GM10266 (cell line): ENCODE data around the gene UQCR10.

Experiments used
- DNase-seq: peaks from one replicate; pipeline ENCODE4 v3.0.0; 2012; ENCODE audit errors: extremely low spot score
- TF ChIP-seq, protein P1 (sequence below): IDR thresholded peaks from 2 replicates; pipeline ENCODE4 v1.5.1; 2012; ENCODE audit warnings: mild to moderate bottlenecking, low read depth; ENCODE audit not compliant: control insufficient read depth, insufficient read depth; ENCODE audit errors: missing control alignments

UQCR10 gene

DNA sequence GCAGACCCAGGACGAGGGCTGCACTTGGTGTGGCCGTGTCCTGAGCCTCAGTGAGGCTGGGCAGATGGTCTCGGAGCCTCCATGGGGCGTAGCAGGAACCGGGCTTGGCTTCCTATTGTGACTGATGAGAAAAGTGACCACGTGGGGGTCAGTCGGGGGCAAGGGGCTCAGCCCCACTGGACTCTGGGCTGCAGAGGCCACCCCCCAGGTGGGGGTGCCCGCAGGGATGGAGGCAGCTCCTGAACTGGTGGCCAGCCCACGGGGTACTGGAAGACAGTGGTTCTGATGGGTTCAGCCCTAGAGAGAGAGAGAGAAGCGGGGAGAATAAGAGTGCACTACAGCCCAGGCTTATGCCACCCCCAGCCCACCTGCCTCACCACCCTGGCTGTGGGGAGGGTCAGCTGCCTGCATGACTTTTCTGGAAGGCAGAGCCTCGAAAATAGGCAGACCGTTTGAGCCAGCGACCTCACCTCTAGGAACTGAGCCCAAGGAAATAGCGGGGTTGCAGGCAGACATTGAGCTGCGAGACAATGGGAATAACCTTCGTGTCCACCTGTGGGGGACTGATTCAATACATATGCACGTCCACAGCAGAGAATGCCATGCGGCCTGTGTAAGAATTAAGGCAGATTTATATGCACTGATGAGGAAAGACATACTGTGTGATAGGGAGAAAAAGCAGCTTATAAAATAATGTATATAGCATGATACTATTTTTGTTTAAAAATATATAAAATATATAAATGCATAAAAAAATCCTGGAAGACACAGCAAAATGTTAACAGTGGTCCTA lies 35.9 kb upstream of the UQCR10 start:
- no peak for DNase-seq
- TF ChIP-seq, protein P1, sequence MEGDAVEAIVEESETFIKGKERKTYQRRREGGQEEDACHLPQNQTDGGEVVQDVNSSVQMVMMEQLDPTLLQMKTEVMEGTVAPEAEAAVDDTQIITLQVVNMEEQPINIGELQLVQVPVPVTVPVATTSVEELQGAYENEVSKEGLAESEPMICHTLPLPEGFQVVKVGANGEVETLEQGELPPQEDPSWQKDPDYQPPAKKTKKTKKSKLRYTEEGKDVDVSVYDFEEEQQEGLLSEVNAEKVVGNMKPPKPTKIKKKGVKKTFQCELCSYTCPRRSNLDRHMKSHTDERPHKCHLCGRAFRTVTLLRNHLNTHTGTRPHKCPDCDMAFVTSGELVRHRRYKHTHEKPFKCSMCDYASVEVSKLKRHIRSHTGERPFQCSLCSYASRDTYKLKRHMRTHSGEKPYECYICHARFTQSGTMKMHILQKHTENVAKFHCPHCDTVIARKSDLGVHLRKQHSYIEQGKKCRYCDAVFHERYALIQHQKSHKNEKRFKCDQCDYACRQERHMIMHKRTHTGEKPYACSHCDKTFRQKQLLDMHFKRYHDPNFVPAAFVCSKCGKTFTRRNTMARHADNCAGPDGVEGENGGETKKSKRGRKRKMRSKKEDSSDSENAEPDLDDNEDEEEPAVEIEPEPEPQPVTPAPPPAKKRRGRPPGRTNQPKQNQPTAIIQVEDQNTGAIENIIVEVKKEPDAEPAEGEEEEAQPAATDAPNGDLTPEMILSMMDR = no peak

DNA sequence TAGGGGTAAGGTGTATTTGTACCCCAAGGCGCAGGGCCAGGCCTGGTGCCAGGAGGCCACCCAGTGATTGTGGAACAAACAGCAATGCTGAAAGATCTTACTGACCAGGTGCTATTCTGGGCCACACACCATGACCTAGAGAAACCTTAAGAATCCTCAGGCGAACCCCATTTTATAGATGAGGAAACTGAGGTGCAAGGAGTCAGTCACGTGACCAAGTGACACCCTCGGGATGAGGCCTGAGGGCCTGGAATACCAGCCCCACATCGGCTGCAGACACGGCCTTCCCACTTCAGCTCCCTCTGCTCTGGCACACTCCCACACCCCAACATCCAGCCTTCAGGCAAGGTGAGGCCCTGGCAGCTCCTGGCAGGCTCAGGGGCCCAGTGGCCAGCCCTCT lies 34.3 kb upstream of the UQCR10 start:
- no peak for DNase-seq
- TF ChIP-seq, protein P1 = no peak

DNA sequence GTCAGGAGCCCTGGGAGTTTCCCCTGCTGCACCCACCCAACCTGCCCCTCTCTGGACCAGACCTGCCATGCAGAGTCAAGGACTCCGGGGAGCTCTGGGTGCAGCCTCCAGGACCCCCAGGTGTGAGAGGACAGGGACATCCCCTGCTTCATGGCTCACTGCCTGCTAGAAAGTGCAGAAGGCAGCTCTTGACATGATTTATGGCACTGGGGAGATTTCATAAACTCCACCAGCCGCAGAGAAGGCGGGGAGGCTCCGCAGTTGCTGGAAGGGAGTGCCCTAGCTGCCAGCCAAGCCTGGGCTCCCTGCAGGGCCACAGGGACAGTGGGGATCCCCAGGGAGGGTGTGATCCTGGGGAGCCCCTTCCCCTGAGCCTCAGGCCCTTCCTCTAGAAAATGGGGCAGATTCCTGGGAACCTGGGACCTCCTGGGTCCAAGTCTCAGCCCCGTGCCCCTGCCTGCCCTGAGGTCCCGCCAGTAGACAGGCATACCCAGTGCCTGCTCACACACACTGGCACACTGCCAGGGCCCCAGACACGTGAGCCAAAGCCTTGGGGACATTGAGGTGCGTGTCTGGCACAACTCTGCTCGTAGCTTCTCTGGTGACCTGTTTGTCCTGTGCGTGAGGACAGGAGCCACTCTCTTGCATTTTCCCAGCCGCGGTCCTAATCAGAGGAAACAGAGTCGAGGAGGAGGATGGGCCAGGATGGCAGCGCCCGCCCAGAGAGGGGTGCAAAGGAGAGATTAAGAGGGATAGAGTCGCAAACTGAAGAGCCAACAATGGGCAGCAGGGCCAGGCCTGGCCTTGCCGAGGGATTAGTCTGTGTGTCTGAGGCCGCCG lies 33.6 kb upstream of the UQCR10 start:
- DNase-seq = no peak
- TF ChIP-seq, protein P1 = no peak

DNA sequence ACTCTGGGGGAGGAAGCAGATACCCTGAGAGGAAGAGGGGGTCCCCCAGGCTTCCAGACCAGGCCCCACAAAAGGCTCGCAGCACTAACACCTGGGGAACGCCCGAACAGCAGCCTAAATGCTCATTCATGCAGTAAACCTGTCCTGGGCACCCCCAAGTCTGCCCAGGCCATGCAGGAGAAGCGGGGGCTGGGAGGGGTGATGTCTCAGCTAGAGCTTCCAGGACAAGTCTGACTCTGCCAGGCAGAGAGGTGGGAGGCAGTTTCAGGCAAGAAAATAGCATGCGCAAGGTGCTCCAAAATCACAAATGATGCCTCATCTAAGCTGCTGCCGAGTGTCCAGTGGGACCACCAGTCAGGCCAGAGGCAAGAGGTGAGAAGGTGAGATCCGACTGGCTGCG lies 32.8 kb upstream of the UQCR10 start:
- TF ChIP-seq, protein P1 = no peak
- no peak for DNase-seq

DNA sequence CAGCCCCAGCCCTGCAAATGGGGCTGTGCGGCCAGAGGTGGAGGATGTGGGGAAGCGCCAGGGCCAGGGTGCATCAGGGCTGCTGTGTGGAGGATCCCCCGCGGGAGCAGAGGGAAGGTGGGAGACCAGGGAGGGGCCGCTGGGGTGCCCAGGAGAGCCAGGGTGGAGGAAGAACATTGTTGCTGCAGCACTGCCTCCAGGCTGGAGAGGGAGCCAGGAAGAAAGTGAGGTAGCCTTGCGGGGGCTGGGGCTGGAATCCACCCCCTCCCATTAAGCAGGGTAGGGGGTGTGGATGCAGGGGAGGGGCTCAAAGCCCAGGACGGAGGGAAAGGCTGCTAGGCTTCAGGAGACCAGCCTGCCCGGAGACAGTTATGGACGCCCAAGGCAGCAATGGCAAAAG lies 32.3 kb upstream of the UQCR10 start:
- TF ChIP-seq, protein P1 = no peak
- DNase-seq = no peak

DNA sequence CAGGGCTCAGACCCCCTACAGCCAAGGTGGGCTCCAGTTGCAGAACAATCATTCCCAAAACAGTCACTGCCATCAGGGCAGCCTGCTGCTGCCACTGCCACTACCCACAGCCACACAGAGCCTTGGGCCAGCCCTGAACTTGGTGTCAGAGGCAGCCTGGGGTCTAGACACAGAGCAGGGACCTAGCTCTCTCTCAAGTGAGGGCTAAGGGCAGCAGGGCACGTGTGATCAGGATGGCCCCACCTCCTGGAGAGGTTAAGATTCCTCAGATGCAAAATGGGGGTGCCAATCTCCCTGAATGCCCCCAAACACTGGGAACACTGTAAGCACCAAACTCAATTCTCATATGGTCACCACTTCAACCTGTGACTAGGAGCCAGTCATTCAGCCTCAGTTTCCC lies 31.8 kb upstream of the UQCR10 start:
- TF ChIP-seq, protein P1 = no peak
- no peak for DNase-seq
